Hepatocyte (in vitro differentiated cells): ENCODE data around the gene NRP1. TPM values are rescaled to one million over a fixed set of nuclear protein-coding genes. Genes with fewer than 3 reads are reported as not detected.

Source experiments
- DNase-seq: peaks from one replicate; pipeline ENCODE4 v3.0.0-alpha.2; 2016; ENCODE audit warnings: low spot score
- H2AFZ ChIP-seq: fragments of 200-600 bp; sonication (generic); 2 replicates; pipeline ENCODE4 v1.6.0; 2016; ENCODE audit warnings: antibody characterized with exemption, mild to moderate bottlenecking
- H3K27ac ChIP-seq: fragments of 200-600 bp; sonication (generic); 2 replicates; pipeline ENCODE4 v1.5.1; 2016; ENCODE audit warnings: mild to moderate bottlenecking
- H3K27me3 ChIP-seq: fragments of 200-600 bp; sonication (generic); 2 replicates; pipeline ENCODE4 v1.6.1; 2016
- H3K36me3 ChIP-seq: fragments of 200-600 bp; sonication (generic); replicated peaks from 2 replicates; pipeline ENCODE4 v1.5.1; 2016; ENCODE audit warnings: low read depth; ENCODE audit not compliant: insufficient read depth
- H3K4me1 ChIP-seq: fragments of 200-600 bp; sonication (generic); 2 replicates; pipeline ENCODE4 v1.5.1; 2016; ENCODE audit warnings: mild to moderate bottlenecking, moderate library complexity; ENCODE audit not compliant: insufficient read depth
- H3K4me2 ChIP-seq: fragments of 200-600 bp; sonication (generic); 2 replicates; pipeline ENCODE4 v1.6.0; 2016
- H3K4me3 ChIP-seq: fragments of 200-600 bp; sonication (generic); 2 replicates; pipeline ENCODE4 v1.5.1; 2016; ENCODE audit warnings: mild to moderate bottlenecking
- H3K79me2 ChIP-seq: fragments of 200-600 bp; sonication (generic); 2 replicates; pipeline ENCODE4 v1.6.0; 2017; ENCODE audit warnings: mild to moderate bottlenecking
- H3K9me2 ChIP-seq: fragments of 200-600 bp; sonication (generic); replicated peaks from 2 replicates; pipeline ENCODE4 v1.6.0; 2017; ENCODE audit warnings: mild to moderate bottlenecking; ENCODE audit not compliant: insufficient read depth
- H3K9me3 ChIP-seq: fragments of 200-600 bp; sonication (generic); 2 replicates; pipeline ENCODE4 v1.5.1; 2016; ENCODE audit warnings: low read depth, mild to moderate bottlenecking
- H4K20me1 ChIP-seq: fragments of 200-600 bp; sonication (generic); 2 replicates; pipeline ENCODE4 v1.6.0; 2016; ENCODE audit warnings: mild to moderate bottlenecking; ENCODE audit not compliant: insufficient read depth, poor library complexity, severe bottlenecking
- EZH2 ChIP-seq: fragments of 200-600 bp; sonication (generic); IDR thresholded peaks from 2 replicates; pipeline ENCODE4 v1.6.1; 2016; ENCODE audit warnings: antibody characterized with exemption, mild to moderate bottlenecking, borderline replicate concordance
- EZH2phosphoT487 ChIP-seq: fragments of 200-600 bp; sonication (generic); IDR thresholded peaks from one replicate; pipeline ENCODE4 v1.6.1; 2018; ENCODE audit warnings: antibody characterized with exemption, mild to moderate bottlenecking, low read depth, moderate library complexity; ENCODE audit not compliant: unreplicated experiment, severe bottlenecking
- WGBS: methylation state at CpG from one replicate; pipeline ENCODE4 v1.1.6; 2016; ENCODE audit warnings: low lambda C conversion rate; ENCODE audit errors: missing lambda C conversion rate; 5-methylcytosine and 5-hydroxymethylcytosine counted together
- polyA plus RNA-seq: library from polyadenylated mRNA; unstranded; fragments of >200 nt; fragmentation: Nextera tagmentation; extraction: Ambion mirVana; gene quantifications from 2 replicates; pipeline ENCODE4 v1.2.1, GENCODE V29; 2016
- total RNA-seq: library from RNA; depleted of rRNA; stranded (reverse); fragments of >200 nt; gene quantifications from 2 replicates; pipeline ENCODE4 v1.2.3, GENCODE V29; 2014
- TF ChIP-seq, protein P1 (sequence below): fragments of 200-600 bp; sonication (generic); IDR thresholded peaks from 2 replicates; pipeline ENCODE4 v1.5.1; 2016; ENCODE audit warnings: antibody characterized with exemption, mild to moderate bottlenecking; ENCODE audit not compliant: poor library complexity

NRP1 gene
- total and polyA plus RNA-seq, 2 experiments from 2014 or later = 32.2 to 46.9 TPM

DNA sequence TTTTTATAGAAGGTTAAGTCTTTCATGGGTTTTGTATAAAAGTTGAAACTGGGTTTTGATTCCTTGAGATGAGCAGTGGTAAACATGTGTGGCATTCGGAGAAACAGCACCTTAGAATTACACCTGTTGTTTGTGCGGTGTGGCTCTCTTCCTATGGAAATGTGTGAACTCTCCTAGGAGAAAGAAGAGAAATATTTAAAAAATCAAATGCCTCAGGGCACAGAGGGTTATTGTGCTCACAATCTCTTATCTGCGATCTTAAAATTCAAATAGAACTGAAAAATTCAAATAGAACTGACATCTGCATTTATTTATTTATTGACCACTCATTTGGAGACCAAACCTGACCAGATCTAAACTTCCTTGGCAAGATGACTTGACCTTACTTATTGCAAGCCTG lies 18.1 kb upstream of the NRP1 start:
- Histone ChIP-seq H3K79me2 (no peaks in the 10 kb centered on the region), H3K4me3 (no peak overlapping the region), H4K20me1 (no peaks in the 10 kb centered on the region), H2AFZ (no peak overlapping the region), H3K4me1 (peaks cover 5% of the 10 kb centered on the region), H3K27me3 (no peaks in the 10 kb centered on the region), H3K9me3 (no peaks in the 10 kb centered on the region), H3K27ac (no peak overlapping the region), H3K9me2 (no peaks in the 10 kb centered on the region), H3K4me2 (no peak overlapping the region), H3K36me3 (no peaks in the 10 kb centered on the region)
- 96% methylated on average over 3 of the region's 3 CpGs for WGBS
- TF ChIP-seq, protein P1, sequence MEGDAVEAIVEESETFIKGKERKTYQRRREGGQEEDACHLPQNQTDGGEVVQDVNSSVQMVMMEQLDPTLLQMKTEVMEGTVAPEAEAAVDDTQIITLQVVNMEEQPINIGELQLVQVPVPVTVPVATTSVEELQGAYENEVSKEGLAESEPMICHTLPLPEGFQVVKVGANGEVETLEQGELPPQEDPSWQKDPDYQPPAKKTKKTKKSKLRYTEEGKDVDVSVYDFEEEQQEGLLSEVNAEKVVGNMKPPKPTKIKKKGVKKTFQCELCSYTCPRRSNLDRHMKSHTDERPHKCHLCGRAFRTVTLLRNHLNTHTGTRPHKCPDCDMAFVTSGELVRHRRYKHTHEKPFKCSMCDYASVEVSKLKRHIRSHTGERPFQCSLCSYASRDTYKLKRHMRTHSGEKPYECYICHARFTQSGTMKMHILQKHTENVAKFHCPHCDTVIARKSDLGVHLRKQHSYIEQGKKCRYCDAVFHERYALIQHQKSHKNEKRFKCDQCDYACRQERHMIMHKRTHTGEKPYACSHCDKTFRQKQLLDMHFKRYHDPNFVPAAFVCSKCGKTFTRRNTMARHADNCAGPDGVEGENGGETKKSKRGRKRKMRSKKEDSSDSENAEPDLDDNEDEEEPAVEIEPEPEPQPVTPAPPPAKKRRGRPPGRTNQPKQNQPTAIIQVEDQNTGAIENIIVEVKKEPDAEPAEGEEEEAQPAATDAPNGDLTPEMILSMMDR = no peak
- TF ChIP-seq EZH2phosphoT487 (no peak), EZH2 (no peak)
- no peak for DNase-seq

DNA sequence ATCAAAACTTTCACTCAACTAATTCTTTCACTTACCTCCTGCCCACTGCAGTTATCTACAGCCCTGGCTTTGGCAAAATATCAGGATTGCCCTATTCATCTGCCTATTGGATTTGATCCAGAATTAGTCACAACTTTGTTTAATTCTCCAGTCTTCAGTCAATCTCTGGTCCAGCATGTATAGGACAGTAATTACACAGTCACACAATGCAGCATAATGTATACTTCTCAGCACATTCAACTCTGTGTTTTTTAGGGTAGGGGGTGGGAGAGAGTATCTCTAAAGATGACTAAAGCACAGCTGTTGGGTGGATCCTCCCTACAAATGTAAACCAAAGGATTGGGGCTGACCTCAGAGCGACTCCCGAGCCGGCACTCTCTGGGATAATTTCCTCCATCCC lies 17.7 kb upstream of the NRP1 start:
- TF ChIP-seq EZH2phosphoT487 = no peak
- Histone ChIP-seq H3K4me2 (no peak overlapping the region), H3K9me3 (no peaks in the 10 kb centered on the region), H2AFZ (no peak overlapping the region), H3K27me3 (no peaks in the 10 kb centered on the region), H3K27ac (no peak overlapping the region), H4K20me1 (no peaks in the 10 kb centered on the region), H3K9me2 (no peaks in the 10 kb centered on the region), H3K79me2 (no peaks in the 10 kb centered on the region), H3K4me1 (peaks cover 5% of the 10 kb centered on the region), H3K4me3 (no peak overlapping the region), H3K36me3 (no peaks in the 10 kb centered on the region)
- no peak for DNase-seq
- 68% methylated on average over 3 of the region's 3 CpGs for WGBS

- Histone ChIP-seq H4K20me1 (no peaks in the 10 kb centered on the region), H3K4me2 (no peak overlapping the region), H3K9me3 (no peaks in the 10 kb centered on the region), H3K4me3 (no peak overlapping the region), H3K27me3 (no peaks in the 10 kb centered on the region), H3K27ac (no peak overlapping the region), H3K9me2 (no peaks in the 10 kb centered on the region), H3K79me2 (no peaks in the 10 kb centered on the region), H3K4me1 (peaks cover 5% of the 10 kb centered on the region), H3K36me3 (no peaks in the 10 kb centered on the region), H2AFZ (no peak overlapping the region)
- 72% methylated on average over 2 of the region's 2 CpGs for WGBS
- TF ChIP-seq EZH2 (no peak), EZH2phosphoT487 (no peak)
- TF ChIP-seq, protein P1 = no peak
- DNase-seq = no peak
Observed at GRCh38 chr10:33350041-33350440, 15.6 kb upstream of the NRP1 start.

DNA sequence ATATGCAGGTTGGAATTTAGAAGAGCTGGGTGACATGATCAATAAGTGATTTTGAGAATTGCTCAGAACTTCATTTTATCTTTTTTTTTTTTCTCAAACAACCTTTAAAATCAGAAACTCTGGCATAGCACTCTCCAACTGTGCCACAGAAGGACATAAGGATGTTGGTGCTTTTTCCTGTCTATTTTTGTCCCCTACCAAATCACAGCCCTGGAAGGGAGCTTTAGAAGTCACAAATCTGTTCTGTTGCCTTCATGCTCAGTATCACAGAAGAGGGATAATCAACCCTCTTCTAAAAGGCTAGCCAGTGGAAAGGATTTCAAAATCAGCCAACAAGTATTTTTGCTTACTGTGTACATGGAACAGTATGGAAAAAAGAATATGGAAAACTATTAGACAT lies 14.8 kb upstream of the NRP1 start:
- H4K20me1 ChIP-seq = no peaks in the 10 kb centered on the region
- peaks cover 5% of the 10 kb centered on the region for H3K4me1 ChIP-seq
- H2AFZ ChIP-seq = no peak overlapping the region
- TF ChIP-seq EZH2 = no peak
- H3K79me2 ChIP-seq = no peaks in the 10 kb centered on the region
- no peak overlapping the region for H3K4me2 ChIP-seq
- no peaks in the 10 kb centered on the region for H3K36me3 ChIP-seq
- no peak overlapping the region for H3K4me3 ChIP-seq
- no peaks in the 10 kb centered on the region for H3K9me3 ChIP-seq
- H3K27ac ChIP-seq = no peak overlapping the region
- H3K27me3 ChIP-seq = no peaks in the 10 kb centered on the region
- H3K9me2 ChIP-seq = no peaks in the 10 kb centered on the region
- DNase-seq = no peak

DNA sequence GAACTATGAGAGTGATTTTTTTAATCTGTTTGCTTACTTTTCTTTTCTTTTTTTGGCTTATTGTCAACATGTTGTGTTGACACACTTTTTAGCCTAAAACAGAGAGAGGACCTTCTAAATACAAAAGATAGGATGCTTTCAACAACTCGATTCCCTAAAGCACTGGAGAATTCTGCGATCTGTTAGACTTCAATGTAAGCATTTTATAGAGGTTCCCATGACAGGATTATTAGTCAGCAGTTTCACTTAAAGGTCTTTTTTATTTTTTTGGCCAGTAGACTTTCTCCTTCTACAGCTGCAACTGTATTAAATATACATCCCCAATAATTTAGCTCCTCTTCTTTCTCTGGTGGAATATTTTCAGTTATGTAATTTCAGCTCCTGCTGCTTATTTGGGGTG lies 12.7 kb upstream of the NRP1 start:
- Histone ChIP-seq H3K27ac (no peak overlapping the region), H3K27me3 (no peaks in the 10 kb centered on the region), H3K4me1 (peaks cover 4% of the 10 kb centered on the region), H3K9me3 (no peaks in the 10 kb centered on the region), H3K79me2 (no peaks in the 10 kb centered on the region), H3K4me2 (no peak overlapping the region), H3K9me2 (no peaks in the 10 kb centered on the region), H3K4me3 (no peak overlapping the region), H3K36me3 (no peaks in the 10 kb centered on the region), H2AFZ (no peak overlapping the region), H4K20me1 (no peaks in the 10 kb centered on the region)
- no peak for DNase-seq
- TF ChIP-seq EZH2phosphoT487 (no peak), EZH2 (no peak)
- TF ChIP-seq, protein P1 = no peak
- WGBS = 51% methylated on average over 2 of the region's 2 CpGs
